Upper lobe of right lung (tissue), 1 donor: Measurements from ENCODE around the gene CGB2. TPM values are rescaled to one million over a fixed set of nuclear protein-coding genes. Genes with fewer than 3 reads are reported as not detected.
A peak's percentile ranks its signal among the peaks of the same experiment; 100 is the strongest.

Source experiments
- ATAC-seq: fragments of 200-7000 bp; cut with Tn5 transposase; one replicate; pipeline ENCODE4 v1.9.1; 2020; ENCODE audit warnings: mild to moderate bottlenecking, moderate library complexity
- DNase-seq: peaks from one replicate; pipeline ENCODE4 v3.0.0-alpha.2; 2020
- H3K27ac ChIP-seq: fragments of 200-600 bp; one replicate; pipeline ENCODE4 v1.8.0; 2022
- H3K27me3 ChIP-seq: fragments of 200-600 bp; one replicate; pipeline ENCODE4 v1.8.0; 2022; ENCODE audit warnings: mild to moderate bottlenecking
- H3K36me3 ChIP-seq: fragments of 200-600 bp; one replicate; pipeline ENCODE4 v1.8.0; 2022
- H3K4me1 ChIP-seq: fragments of 200-600 bp; one replicate; pipeline ENCODE4 v1.8.0; 2022
- H3K4me3 ChIP-seq: fragments of 200-600 bp; one replicate; pipeline ENCODE4 v1.8.0; 2022; ENCODE audit warnings: mild to moderate bottlenecking
- H3K9me3 ChIP-seq: fragments of 200-600 bp; one replicate; pipeline ENCODE4 v1.8.0; 2022
- intact Hi-C: fragments of 100-400 bp; cut with DNase I; formaldehyde crosslinking; loops from one replicate; pipeline ENCODE4 v1.11.0; 2022
- total RNA-seq: library from RNA; stranded (reverse); fragmentation: NEBNext Ultra II Directional; extraction: Animal tissue kit (Norgen Biotek cat#: 25700); gene quantifications from one replicate; pipeline ENCODE4 v1.2.1, GENCODE V29; 2021
- TF ChIP-seq, protein P1 (sequence below): fragments of 200-600 bp; IDR thresholded peaks from one replicate; pipeline ENCODE4 v1.8.0; 2022; ENCODE audit warnings: antibody characterized with exemption
- donor health status: DM: no; HTN: yes; CAD: no; lungs with severe emphysema.

The CGB2 gene
- total RNA-seq, 1 donor from 2014 or later: not detected

DNA sequence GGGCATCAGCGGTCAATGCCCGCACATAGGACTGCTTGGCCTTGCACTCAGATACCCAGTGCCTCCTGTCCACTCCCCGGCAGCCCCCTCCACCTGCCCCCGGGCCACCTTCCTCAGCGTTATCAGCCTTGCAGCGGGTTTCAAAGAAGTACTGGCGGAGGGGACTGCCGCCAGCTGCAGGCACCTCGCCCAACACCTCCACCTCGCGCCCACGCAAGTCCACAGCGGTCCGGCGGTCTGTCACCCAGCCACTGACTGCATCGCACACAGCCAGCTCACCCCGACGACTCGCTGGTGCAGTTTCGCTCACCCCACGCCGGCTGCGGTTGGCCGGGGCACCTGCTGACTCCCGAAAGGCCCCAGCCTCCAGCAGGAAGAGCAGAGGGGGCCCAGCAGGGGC, 29.8 kb downstream of the CGB2 start:
- TF ChIP-seq, protein P1, sequence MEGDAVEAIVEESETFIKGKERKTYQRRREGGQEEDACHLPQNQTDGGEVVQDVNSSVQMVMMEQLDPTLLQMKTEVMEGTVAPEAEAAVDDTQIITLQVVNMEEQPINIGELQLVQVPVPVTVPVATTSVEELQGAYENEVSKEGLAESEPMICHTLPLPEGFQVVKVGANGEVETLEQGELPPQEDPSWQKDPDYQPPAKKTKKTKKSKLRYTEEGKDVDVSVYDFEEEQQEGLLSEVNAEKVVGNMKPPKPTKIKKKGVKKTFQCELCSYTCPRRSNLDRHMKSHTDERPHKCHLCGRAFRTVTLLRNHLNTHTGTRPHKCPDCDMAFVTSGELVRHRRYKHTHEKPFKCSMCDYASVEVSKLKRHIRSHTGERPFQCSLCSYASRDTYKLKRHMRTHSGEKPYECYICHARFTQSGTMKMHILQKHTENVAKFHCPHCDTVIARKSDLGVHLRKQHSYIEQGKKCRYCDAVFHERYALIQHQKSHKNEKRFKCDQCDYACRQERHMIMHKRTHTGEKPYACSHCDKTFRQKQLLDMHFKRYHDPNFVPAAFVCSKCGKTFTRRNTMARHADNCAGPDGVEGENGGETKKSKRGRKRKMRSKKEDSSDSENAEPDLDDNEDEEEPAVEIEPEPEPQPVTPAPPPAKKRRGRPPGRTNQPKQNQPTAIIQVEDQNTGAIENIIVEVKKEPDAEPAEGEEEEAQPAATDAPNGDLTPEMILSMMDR: no peak

DNA sequence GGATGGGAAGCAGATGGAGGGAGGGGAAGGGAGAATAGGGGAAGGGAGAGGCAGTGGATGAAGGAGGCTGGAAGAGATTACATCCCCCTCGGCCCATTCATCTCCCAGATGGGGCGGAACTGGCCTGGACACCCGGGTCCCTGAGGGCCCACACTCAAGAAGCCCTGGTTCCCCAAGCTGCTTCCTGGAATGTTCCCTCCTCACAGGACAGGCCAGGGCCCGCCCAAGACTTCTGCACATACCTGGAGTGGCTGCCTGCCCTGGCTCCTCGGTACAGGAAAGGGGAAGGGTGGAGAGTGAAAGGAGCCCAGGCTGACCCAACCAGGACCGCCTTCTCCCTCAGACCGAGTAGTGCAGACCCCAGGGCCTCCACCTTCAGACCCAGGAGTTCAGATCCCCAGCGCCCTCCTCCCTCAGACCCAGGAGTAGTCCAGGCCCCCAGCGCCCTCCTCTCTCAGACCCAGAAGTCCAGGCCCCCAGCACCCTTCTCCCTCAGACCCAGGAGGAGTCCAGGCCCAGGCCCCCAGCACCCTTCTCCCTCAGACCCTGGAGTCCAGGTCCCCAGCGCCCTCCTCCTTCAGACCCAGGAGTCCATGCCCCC, 32.4 kb downstream of the CGB2 start:
- Histone ChIP-seq H3K27ac (no peak overlapping the region), H3K27me3 (peaks cover 55% of the 10 kb centered on the region), H3K4me1 (peaks cover 3% of the 10 kb centered on the region), H3K4me3 (peak overlapping the region; percentile 26), H3K36me3 (no peaks in the 10 kb centered on the region), H3K9me3 (no peaks in the 10 kb centered on the region)
- intact Hi-C loops: no loop called here
- TF ChIP-seq, protein P1: no peak
- ATAC-seq: peak; percentile 83
- DNase-seq: no peak

More for the DNA sequence above, 29.8 kb downstream of the CGB2 start:
- H3K27ac ChIP-seq: no peak overlapping the region
- H3K27me3 ChIP-seq: peaks cover 56% of the 10 kb centered on the region
- DNase-seq (no peak), ATAC-seq (no peak)
- H3K36me3 ChIP-seq: no peaks in the 10 kb centered on the region
- H3K9me3 ChIP-seq: no peaks in the 10 kb centered on the region
- H3K4me1 ChIP-seq: peaks cover 16% of the 10 kb centered on the region
- H3K4me3 ChIP-seq: no peak overlapping the region
- intact Hi-C loops: no loop called here

GRCh38 chr19:49064768-49065611, 33.3 kb downstream of the CGB2 start, which contains the start of gene NTF4:
Gene NTF4 (minus strand): TSS chr19:49064818. CDS start chr19:49061997, 2,821 bp downstream.
- Histone ChIP-seq H3K4me3 (peak within 1 kb of the TSS; percentile 26), H3K36me3 (no peaks in the 10 kb centered on the region), H3K9me3 (no peaks in the 10 kb centered on the region), H3K27ac (no peak within 1 kb of the TSS), H3K27me3 (peaks cover 60% of the 10 kb centered on the region), H3K4me1 (peaks cover 3% of the 10 kb centered on the region)
- DNase-seq: no peak
- TF ChIP-seq, protein P1: no peak
- intact Hi-C loops: no loop called here
- ATAC-seq: peak; percentile 79

- Histone ChIP-seq H3K27me3 (peaks cover 70% of the 10 kb centered on the region), H3K36me3 (no peaks in the 10 kb centered on the region)
- intact Hi-C loops: no loop called here
Measured at GRCh38 chr19:49065905-49066512, 34.3 kb downstream of the CGB2 start.

DNA sequence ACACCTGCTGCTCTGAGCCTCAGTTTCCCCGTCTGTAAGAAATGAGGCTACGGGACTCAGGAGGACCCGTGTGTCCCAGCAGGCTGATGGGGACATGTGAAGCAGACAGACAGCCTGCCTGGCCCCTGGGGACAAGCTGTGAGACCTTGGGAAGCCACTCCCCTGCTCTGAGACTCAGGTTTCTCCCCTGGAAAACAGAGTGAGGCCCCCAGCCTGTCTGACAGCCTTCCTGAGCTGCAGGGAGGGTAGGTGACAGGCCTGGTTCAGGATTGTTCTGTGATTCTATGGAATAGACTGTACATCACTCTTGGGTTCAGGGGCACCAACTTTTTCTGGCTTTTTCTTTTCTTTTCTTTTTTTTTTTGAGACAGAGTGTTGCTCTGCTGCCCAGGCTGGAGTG, 35.9 kb downstream of the CGB2 start:
- intact Hi-C loops: no loop called here
- DNase-seq (no peak), ATAC-seq (no peak)
- TF ChIP-seq, protein P1: no peak
- H3K9me3 ChIP-seq: no peaks in the 10 kb centered on the region
- no peak overlapping the region for H3K4me3 ChIP-seq
- peaks cover 72% of the 10 kb centered on the region for H3K27me3 ChIP-seq
- H3K27ac ChIP-seq: no peak overlapping the region
- peaks cover 3% of the 10 kb centered on the region for H3K4me1 ChIP-seq
- H3K36me3 ChIP-seq: no peaks in the 10 kb centered on the region

More at GRCh38 chr19:49065905-49066512, 34.3 kb downstream of the CGB2 start:
- DNase-seq (no peak), ATAC-seq (no peak)
- no peak overlapping the region for H3K4me3 ChIP-seq
- peaks cover 3% of the 10 kb centered on the region for H3K4me1 ChIP-seq
- TF ChIP-seq, protein P1: no peak
- no peak overlapping the region for H3K27ac ChIP-seq
- H3K9me3 ChIP-seq: no peaks in the 10 kb centered on the region
